Activated T-helper 2 cell treated with anti-CD3 and anti-CD28 coated beads, Interferon-gamma antibody, Interleukin-2, Interleukin-4, amounts not matched to agents 10 μg/mL and 5 μg/mL and 100 μg/mL, durations not matched to agents 14 hours and 24 hours and 36 hours (primary cell): ENCODE measurements around the gene ANAPC1. TPM values are rescaled to one million over a fixed set of nuclear protein-coding genes. Genes with fewer than 3 reads are reported as not detected.
A peak's percentile ranks its signal among the peaks of the same experiment; 100 is the strongest.
"Not testable (repeated sequence)": the region's sequence is repeated elsewhere in the genome, so short reads cannot be mapped to it uniquely, and the experiment has no call there.

Experiments used
- DNase-seq: peaks from one replicate; pipeline ENCODE4 v3.0.0; 2021; ENCODE audit warnings: low spot score
- H3K27ac Mint-ChIP-seq: one replicate; pipeline ENCODE4 v1.8.0; 2021; ENCODE audit warnings: mixed read lengths
- H3K27me3 Mint-ChIP-seq: one replicate; pipeline ENCODE4 v1.8.0; 2021; ENCODE audit warnings: low read depth, mixed read lengths
- H3K36me3 Mint-ChIP-seq: one replicate; pipeline ENCODE4 v1.8.0; 2021; ENCODE audit warnings: low read depth, mixed read lengths
- H3K4me1 Mint-ChIP-seq: one replicate; pipeline ENCODE4 v1.8.0; 2021; ENCODE audit warnings: low read depth, mixed read lengths
- H3K4me3 Mint-ChIP-seq: one replicate; pipeline ENCODE4 v1.8.0; 2021; ENCODE audit warnings: low read depth, mild to moderate bottlenecking, moderate library complexity, mixed read lengths
- H3K9me3 Mint-ChIP-seq: one replicate; pipeline ENCODE4 v1.8.0; 2021; ENCODE audit warnings: mixed read lengths
- intact Hi-C: fragments of 100-400 bp; cut with micrococcal nuclease; formaldehyde crosslinking; loops from one replicate; pipeline ENCODE4 v1.15.1; 2023
- total RNA-seq: library from RNA; stranded (reverse); gene quantifications from 2 replicates; pipeline ENCODE4 v1.2.3, GENCODE V29; 2022

The ANAPC1 gene
- total RNA-seq, 1 donor from 2014 or later = 115 TPM

GRCh38 chr2:111768266-111769190 lies 115.5 kb downstream of the ANAPC1 start:
- H3K4me3 Mint-ChIP-seq, H3K9me3 Mint-ChIP-seq, H3K4me1 Mint-ChIP-seq, DNase-seq, H3K27me3 Mint-ChIP-seq, H3K27ac Mint-ChIP-seq, intact Hi-C loops: not testable (repeated sequence)
- H3K36me3 Mint-ChIP-seq = peaks cover 13% of the 10 kb centered on the region

GRCh38 chr2:111767087-111767486 lies 116.9 kb downstream of the ANAPC1 start:
- H3K27me3 Mint-ChIP-seq, H3K4me3 Mint-ChIP-seq, H3K4me1 Mint-ChIP-seq, H3K27ac Mint-ChIP-seq, intact Hi-C loops, H3K9me3 Mint-ChIP-seq, DNase-seq: not testable (repeated sequence)
- H3K36me3 Mint-ChIP-seq = peaks cover 20% of the 10 kb centered on the region

GRCh38 chr2:111766295-111766694 lies 117.7 kb downstream of the ANAPC1 start:
- H3K4me1 Mint-ChIP-seq, H3K27me3 Mint-ChIP-seq, H3K9me3 Mint-ChIP-seq, H3K27ac Mint-ChIP-seq, H3K4me3 Mint-ChIP-seq, intact Hi-C loops, DNase-seq: not testable (repeated sequence)
- H3K36me3 Mint-ChIP-seq = peaks cover 23% of the 10 kb centered on the region

GRCh38 chr2:111764151-111764550 lies 119.8 kb downstream of the ANAPC1 start:
- H3K4me1 Mint-ChIP-seq, H3K27me3 Mint-ChIP-seq, H3K27ac Mint-ChIP-seq, intact Hi-C loops, H3K4me3 Mint-ChIP-seq, DNase-seq, H3K9me3 Mint-ChIP-seq: not testable (repeated sequence)
- H3K36me3 Mint-ChIP-seq = peaks cover 22% of the 10 kb centered on the region

GRCh38 chr2:111760697-111761284 lies 123.2 kb downstream of the ANAPC1 start:
- peaks cover 18% of the 10 kb centered on the region for H3K36me3 Mint-ChIP-seq
- intact Hi-C loops, H3K27me3 Mint-ChIP-seq, H3K4me3 Mint-ChIP-seq, H3K9me3 Mint-ChIP-seq, H3K27ac Mint-ChIP-seq, H3K4me1 Mint-ChIP-seq, DNase-seq: not testable (repeated sequence)

- not testable (repeated sequence) for H3K27ac Mint-ChIP-seq, H3K27me3 Mint-ChIP-seq, H3K4me3 Mint-ChIP-seq
These were observed 131.5 kb downstream of the ANAPC1 start for GRCh38 chr2:111752533-111752932.

GRCh38 chr2:111750641-111751040 lies 133.4 kb downstream of the ANAPC1 start:
- intact Hi-C loops, H3K4me1 Mint-ChIP-seq, DNase-seq, H3K4me3 Mint-ChIP-seq, H3K27ac Mint-ChIP-seq, H3K36me3 Mint-ChIP-seq, H3K9me3 Mint-ChIP-seq, H3K27me3 Mint-ChIP-seq: not testable (repeated sequence)

More at GRCh38 chr2:111752533-111752932, 131.5 kb downstream of the ANAPC1 start:
- DNase-seq, H3K36me3 Mint-ChIP-seq, H3K4me1 Mint-ChIP-seq, intact Hi-C loops, H3K9me3 Mint-ChIP-seq: not testable (repeated sequence)

GRCh38 chr2:111748429-111748828 lies 135.6 kb downstream of the ANAPC1 start:
- peaks cover 10% of the 10 kb centered on the region for H3K27me3 Mint-ChIP-seq
- H3K4me3 Mint-ChIP-seq, DNase-seq, intact Hi-C loops, H3K27ac Mint-ChIP-seq, H3K4me1 Mint-ChIP-seq, H3K36me3 Mint-ChIP-seq, H3K9me3 Mint-ChIP-seq: not testable (repeated sequence)

- peak; percentile 78 for DNase-seq
- H3K36me3 Mint-ChIP-seq, intact Hi-C loops, H3K9me3 Mint-ChIP-seq, H3K4me1 Mint-ChIP-seq, H3K4me3 Mint-ChIP-seq, H3K27ac Mint-ChIP-seq: not testable (repeated sequence)
- peaks cover 14% of the 10 kb centered on the region for H3K27me3 Mint-ChIP-seq
These were observed 136.4 kb downstream of the ANAPC1 start for GRCh38 chr2:111747410-111748115.

- H3K4me3 Mint-ChIP-seq, intact Hi-C loops, H3K27ac Mint-ChIP-seq, DNase-seq, H3K9me3 Mint-ChIP-seq, H3K4me1 Mint-ChIP-seq, H3K36me3 Mint-ChIP-seq: not testable (repeated sequence)
- H3K27me3 Mint-ChIP-seq = peaks cover 14% of the 10 kb centered on the region
These were observed 139.2 kb downstream of the ANAPC1 start for GRCh38 chr2:111744751-111745150.

GRCh38 chr2:111741517-111741916 lies 142.5 kb downstream of the ANAPC1 start:
- H3K27ac Mint-ChIP-seq, H3K9me3 Mint-ChIP-seq, H3K36me3 Mint-ChIP-seq, H3K4me1 Mint-ChIP-seq, intact Hi-C loops, H3K4me3 Mint-ChIP-seq, DNase-seq: not testable (repeated sequence)
- peaks cover 14% of the 10 kb centered on the region for H3K27me3 Mint-ChIP-seq

- H3K9me3 Mint-ChIP-seq, H3K4me1 Mint-ChIP-seq, H3K36me3 Mint-ChIP-seq, H3K4me3 Mint-ChIP-seq, DNase-seq, H3K27me3 Mint-ChIP-seq, intact Hi-C loops: not testable (repeated sequence)
- H3K27ac Mint-ChIP-seq = peak overlapping the region; percentile 28
These were observed 147.9 kb downstream of the ANAPC1 start for GRCh38 chr2:111735838-111736721.
